ENCODE results near the gene ATP2A3. TPM values are rescaled to one million over a fixed set of nuclear protein-coding genes. Genes with fewer than 3 reads are reported as not detected.

ATP2A3 gene
- total RNA-seq, 1 donor from 2014 or later, result under 0.01 TPM

GRCh38 chr17:3897731-3898130 is 66.5 kb downstream of the ATP2A3 start:
- no peak for TF ChIP-seq CTCF (IDR thresholded peaks at IDR 0.05; ENCODE audit: insufficient read depth, low read length, severe bottlenecking)
- no peaks in the 10 kb centered on the region for H3K36me3 ChIP-seq (ENCODE audit: control insufficient read depth, insufficient read depth, low read length)
- DNase-seq (ENCODE audit: low read depth) (no peak), FAIRE-seq (no peak)
- no peak overlapping the region for H3K4me3 ChIP-seq (ENCODE audit: low read depth, low read length)
- no peaks in the 10 kb centered on the region for H3K27me3 ChIP-seq (ENCODE audit: control insufficient read depth, insufficient read depth, low read length)

- no peak for FAIRE-seq
These were observed 67.3 kb downstream of the ATP2A3 start for GRCh38 chr17:3896968-3897235.

GRCh38 chr17:3896108-3896967 is 67.9 kb downstream of the ATP2A3 start:
- FAIRE-seq, result peak; percentile 95
- DNase-seq (ENCODE audit: low read depth), result no peak
- no peak overlapping the region for H3K4me3 ChIP-seq (ENCODE audit: low read depth, low read length)
- no peaks in the 10 kb centered on the region for H3K27me3 ChIP-seq (ENCODE audit: control insufficient read depth, insufficient read depth, low read length)
- TF ChIP-seq CTCF (IDR thresholded peaks at IDR 0.05; ENCODE audit: insufficient read depth, low read length, severe bottlenecking), result no peak
- no peaks in the 10 kb centered on the region for H3K36me3 ChIP-seq (ENCODE audit: control insufficient read depth, insufficient read depth, low read length)

More at GRCh38 chr17:3896968-3897235, 67.3 kb downstream of the ATP2A3 start:
- no peak for DNase-seq (ENCODE audit: low read depth)
- Histone ChIP-seq H3K27me3 (ENCODE audit: control insufficient read depth, insufficient read depth, low read length) (no peaks in the 10 kb centered on the region), H3K36me3 (ENCODE audit: control insufficient read depth, insufficient read depth, low read length) (no peaks in the 10 kb centered on the region), H3K4me3 (ENCODE audit: low read depth, low read length) (no peak overlapping the region)
- no peak for TF ChIP-seq CTCF (IDR thresholded peaks at IDR 0.05; ENCODE audit: insufficient read depth, low read length, severe bottlenecking)

GRCh38 chr17:3895354-3895753 is 68.9 kb downstream of the ATP2A3 start:
- Histone ChIP-seq H3K36me3 (ENCODE audit: control insufficient read depth, insufficient read depth, low read length) (no peaks in the 10 kb centered on the region), H3K4me3 (ENCODE audit: low read depth, low read length) (no peak overlapping the region), H3K27me3 (ENCODE audit: control insufficient read depth, insufficient read depth, low read length) (no peaks in the 10 kb centered on the region)
- DNase-seq (ENCODE audit: low read depth) (no peak), FAIRE-seq (no peak)
- TF ChIP-seq CTCF (IDR thresholded peaks at IDR 0.05; ENCODE audit: insufficient read depth, low read length, severe bottlenecking), result no peak

- H3K27me3 ChIP-seq (ENCODE audit: control insufficient read depth, insufficient read depth, low read length), result no peaks in the 10 kb centered on the region
- no peak for TF ChIP-seq CTCF (IDR thresholded peaks at IDR 0.05; ENCODE audit: insufficient read depth, low read length, severe bottlenecking)
- H3K36me3 ChIP-seq (ENCODE audit: control insufficient read depth, insufficient read depth, low read length), result no peaks in the 10 kb centered on the region
- H3K4me3 ChIP-seq (ENCODE audit: low read depth, low read length), result no peak overlapping the region
- DNase-seq (ENCODE audit: low read depth) (peak; percentile 74), FAIRE-seq (peak; percentile 66)
These were observed 69.3 kb downstream of the ATP2A3 start for GRCh38 chr17:3894911-3895343.

- DNase-seq (ENCODE audit: low read depth), result no peak
- Histone ChIP-seq H3K36me3 (ENCODE audit: control insufficient read depth, insufficient read depth, low read length) (no peaks in the 10 kb centered on the region), H3K27me3 (ENCODE audit: control insufficient read depth, insufficient read depth, low read length) (no peaks in the 10 kb centered on the region), H3K4me3 (ENCODE audit: low read depth, low read length) (no peak overlapping the region)
- TF ChIP-seq CTCF (IDR thresholded peaks at IDR 0.05; ENCODE audit: insufficient read depth, low read length, severe bottlenecking), result no peak
- FAIRE-seq, result peak; percentile 62
These were observed 70.0 kb downstream of the ATP2A3 start for GRCh38 chr17:3894188-3894587.
